GM12891 (cell line): ENCODE data around the gene PRKAG1.

Source experiments
- DNase-seq: peaks from one replicate; pipeline ENCODE4 v3.0.0; 2011; ENCODE audit warnings: low spot score; ENCODE audit not compliant: insufficient read length
- FAIRE-seq: peaks from 2 replicates; lab custom pipeline; 2011; peaks lifted over from hg19 to GRCh38; lab: Jason Lieb, UNC
- PAX5 ChIP-seq: IDR thresholded peaks from 2 replicates; pipeline ENCODE4 v1.6.1; 2011; ENCODE audit warnings: low read length, moderate library complexity, mild to moderate bottlenecking; ENCODE audit not compliant: insufficient read depth, severe bottlenecking
- POLR2A ChIP-seq: IDR thresholded peaks from 2 replicates; pipeline ENCODE4 v1.6.1; 2011; ENCODE audit warnings: low read depth, low read length, control low read depth
- POLR2AphosphoS5 ChIP-seq: IDR thresholded peaks from 2 replicates; pipeline ENCODE4 v1.6.1; 2011; ENCODE audit warnings: low read depth, low read length, control low read depth
- POU2F2 ChIP-seq: IDR thresholded peaks from 2 replicates; pipeline ENCODE4 v1.6.1; 2011; ENCODE audit warnings: low read depth, mild to moderate bottlenecking, control low read depth, low read length, moderate library complexity
- SPI1 ChIP-seq: IDR thresholded peaks from 2 replicates; pipeline ENCODE4 v1.6.1; 2011; ENCODE audit warnings: low read depth, low read length, control low read depth
- TAF1 ChIP-seq: IDR thresholded peaks from 2 replicates; pipeline ENCODE4 v1.6.1; 2011; ENCODE audit warnings: low read depth, low read length, control low read depth

The PRKAG1 gene

GRCh38 chr12:49049566-49050224 lies 31.1 kb upstream of the PRKAG1 start:
- DNase-seq: no peak
- no peak for TF ChIP-seq POU2F2
- TF ChIP-seq SPI1: no peak
- TF ChIP-seq TAF1: no peak
- FAIRE-seq: no peak

GRCh38 chr12:49048953-49049352 lies 30.4 kb upstream of the PRKAG1 start:
- DNase-seq (no peak), FAIRE-seq (no peak)
- TF ChIP-seq POLR2A (no peak), PAX5 (no peak), TAF1 (no peak), SPI1 (no peak), POU2F2 (no peak), POLR2AphosphoS5 (no peak)

GRCh38 chr12:49046129-49046895 lies 27.7 kb upstream of the PRKAG1 start:
- no peak for DNase-seq
- TF ChIP-seq TAF1 (no peak), SPI1 (no peak), POU2F2 (no peak), POLR2A (no peak), PAX5 (no peak), POLR2AphosphoS5 (no peak)
- FAIRE-seq: no peak

GRCh38 chr12:49044660-49045059 lies 26.1 kb upstream of the PRKAG1 start:
- no peak for FAIRE-seq
- TF ChIP-seq TAF1: no peak
- DNase-seq: no peak

- TF ChIP-seq TAF1 (no peak), SPI1 (peak; percentile 64), POU2F2 (no peak)
- peak; percentile 97 for FAIRE-seq
- DNase-seq: peak; percentile 91
These were observed 25.3 kb upstream of the PRKAG1 start for GRCh38 chr12:49043856-49044258.

GRCh38 chr12:49043241-49043640 lies 24.7 kb upstream of the PRKAG1 start:
- TF ChIP-seq POLR2AphosphoS5: no peak
- TF ChIP-seq PAX5: no peak
- no peak for TF ChIP-seq POLR2A
- no peak for TF ChIP-seq TAF1
- no peak for TF ChIP-seq SPI1
- TF ChIP-seq POU2F2: no peak
- no peak for FAIRE-seq
- no peak for DNase-seq

- DNase-seq (no peak), FAIRE-seq (no peak)
- TF ChIP-seq POLR2A (no peak), PAX5 (no peak), POU2F2 (no peak), SPI1 (no peak), POLR2AphosphoS5 (no peak), TAF1 (no peak)
These were observed 23.4 kb upstream of the PRKAG1 start for GRCh38 chr12:49041881-49042484.

GRCh38 chr12:49041036-49041880 lies 22.7 kb upstream of the PRKAG1 start:
- FAIRE-seq (no peak), DNase-seq (no peak)
- no peak for TF ChIP-seq POLR2AphosphoS5
- no peak for TF ChIP-seq POLR2A
- no peak for TF ChIP-seq SPI1
- TF ChIP-seq TAF1: no peak
- TF ChIP-seq POU2F2: no peak
- TF ChIP-seq PAX5: no peak

GRCh38 chr12:49040364-49040855 lies 21.8 kb upstream of the PRKAG1 start:
- no peak for TF ChIP-seq POLR2A
- TF ChIP-seq TAF1: no peak
- TF ChIP-seq PAX5: no peak
- TF ChIP-seq SPI1: no peak
- no peak for TF ChIP-seq POLR2AphosphoS5
- no peak for TF ChIP-seq POU2F2
- FAIRE-seq (no peak), DNase-seq (no peak)
